K562 (cell line): Measurements from ENCODE around the gene PRM2. TPM values are rescaled to one million over a fixed set of nuclear protein-coding genes. Genes with fewer than 3 reads are reported as not detected.

Experiments
- ATAC-seq: fragments of 200-7000 bp; cut with Tn5 transposase; 3 replicates; pipeline ENCODE4 v1.9.1; 2020; ENCODE audit warnings: moderate library complexity
- BruUV-seq: library from RNA; stranded (reverse); fragments of 400-500 nt; replicated peaks from 2 replicates; lab custom pipeline; 2021; lab: Mats Ljungman, UMichigan
- CTCF ChIA-PET: fragments of 300-600 bp; formaldehyde crosslinking; extraction: SDS; loops from one replicate; lab custom pipeline; 2021; ENCODE audit warnings: low intra/inter-chr PET ratio; lab: Yijun Ruan, JAX
- POLR2A ChIA-PET: fragments of 300-600, 350-650 bp; sonication (Branson Sonifier 250); formaldehyde crosslinking; extraction: SDS; loops from one replicate; lab custom pipeline; 2021; ENCODE audit warnings: antibody characterized with exemption, inconsistent platforms; lab: Yijun Ruan, JAX
- DNase-seq, 4 experiments: peaks; one replicate each; pipeline versions ENCODE4 v3.0.0 to v3.0.0-alpha.2; 2011 to 2018; ENCODE audit warnings: low spot score in 3 of 4, mixed read lengths in 3 of 4; ENCODE audit errors: extremely low read depth in 1 of 4
- FAIRE-seq: peaks from 2 replicates; lab custom pipeline; 2011; peaks lifted over from hg19 to GRCh38; lab: Jason Lieb, UNC
- H2AFZ ChIP-seq: 2 replicates; pipeline ENCODE4 v1.6.0; 2011; ENCODE audit warnings: low read depth, low read length, control low read depth, inconsistent platforms
- H3K27ac ChIP-seq: fragments of 200-600 bp; 3 replicates; pipeline ENCODE4 v1.8.0; 2011; ENCODE audit warnings: low read depth, mild to moderate bottlenecking, control low read depth, inconsistent platforms, low read length, moderate library complexity, mixed read lengths; ENCODE audit errors: extremely low read depth
- H3K27me3 ChIP-seq, 2 experiments: fragments of 300-600 bp in 1 of 2; 2 replicates in 1 of 2; 3 replicates in 1 of 2; pipeline versions ENCODE4 v1.6.0 to v1.8.0; 2011; ENCODE audit warnings: inconsistent platforms in 2 of 2, low read length in 2 of 2, mild to moderate bottlenecking in 1 of 2, mixed read lengths in 1 of 2, moderate library complexity in 1 of 2; ENCODE audit not compliant: control insufficient read depth in 2 of 2, insufficient read depth in 2 of 2
- H3K36me3 ChIP-seq: fragments of 300-600 bp; 3 replicates; pipeline ENCODE4 v1.8.0; 2011; ENCODE audit warnings: mild to moderate bottlenecking, low read length, inconsistent platforms; ENCODE audit not compliant: control insufficient read depth, insufficient read depth
- H3K4me1 ChIP-seq, 2 experiments: fragments of 200-600 bp in 1 of 2; replicated peaks in 1 of 2; 2 replicates in 1 of 2; 3 replicates in 1 of 2; pipeline versions ENCODE4 v1.5.1 to v1.8.0; 2011; ENCODE audit warnings: inconsistent platforms in 2 of 2, low read length in 2 of 2, mild to moderate bottlenecking in 1 of 2, mixed read lengths in 1 of 2, moderate library complexity in 1 of 2; ENCODE audit not compliant: control insufficient read depth in 2 of 2, insufficient read depth in 2 of 2
- H3K4me2 ChIP-seq: 2 replicates; pipeline ENCODE4 v1.6.1; 2011; ENCODE audit warnings: low read length, control low read depth, inconsistent platforms, mixed read lengths; ENCODE audit not compliant: insufficient read depth
- H3K4me3 ChIP-seq: fragments of 200-600 bp; sonication (generic), shearing (Covaris generic); 2 replicates; pipeline ENCODE4 v1.5.1; 2016; ENCODE audit warnings: control low read depth, inconsistent platforms
- H3K79me2 ChIP-seq: fragments of 200-600 bp; 3 replicates; pipeline ENCODE4 v1.8.0; 2011; ENCODE audit warnings: low read length, inconsistent platforms; ENCODE audit not compliant: control insufficient read depth, insufficient read depth
- H3K9ac ChIP-seq, 2 experiments: 2 replicates each; pipeline versions ENCODE4 v1.6.0 to v1.6.1; 2011; ENCODE audit warnings: low read depth in 2 of 2, low read length in 2 of 2, control low read depth in 1 of 2, inconsistent platforms in 1 of 2, mild to moderate bottlenecking in 1 of 2, mixed read lengths in 1 of 2; ENCODE audit not compliant: insufficient read depth in 1 of 2
- H3K9me1 ChIP-seq: one replicate; pipeline ENCODE4 v1.6.0; 2011; ENCODE audit warnings: inconsistent platforms, mild to moderate bottlenecking, low read length, moderate library complexity; ENCODE audit not compliant: control insufficient read depth, insufficient read depth
- H3K9me3 ChIP-seq: replicated peaks from 2 replicates; pipeline ENCODE4 v1.5.1; 2011; ENCODE audit warnings: low read depth, low read length, inconsistent platforms; ENCODE audit not compliant: control insufficient read depth, insufficient read depth
- H4K20me1 ChIP-seq: replicated peaks from 2 replicates; pipeline ENCODE4 v1.6.1; 2011; ENCODE audit warnings: low read length, inconsistent platforms, mixed read lengths; ENCODE audit not compliant: control insufficient read depth, insufficient read depth
- KDM2B ChIP-seq: fragments of 250-450 bp; sonication (Bioruptor Pico); IDR thresholded peaks from 2 replicates; pipeline ENCODE4 v1.8.0; 2021; ENCODE audit warnings: mild to moderate bottlenecking, moderate library complexity
- TEAD4 ChIP-seq, 2 experiments: sonication (generic) in 1 of 2; formaldehyde crosslinking in 1 of 2; IDR thresholded peaks; 2 replicates each; pipeline versions ENCODE4 v1.6.1 to v1.8.0; 2012 to 2022; ENCODE audit warnings: borderline replicate concordance in 1 of 2, inconsistent platforms in 1 of 2, low read length in 1 of 2, mild to moderate bottlenecking in 1 of 2, missing genetic modification reagents in 1 of 2
- WGBS: fragments of 100-300 bp; shearing (Covaris generic); methylation state at CpG from one replicate; pipeline ENCODE4 v1.1.6; 2016; ENCODE audit warnings: low coverage, mixed read lengths; ENCODE audit not compliant: insufficient coverage; ENCODE audit errors: missing lambda C conversion rate; 5-methylcytosine and 5-hydroxymethylcytosine counted together
- in situ Hi-C: fragments of 300-500 bp; cut with MboI; formaldehyde crosslinking; loops from 4 replicates; pipeline ENCODE4 v1.15.0; 2018; ENCODE audit warnings: inconsistent platforms, mixed read lengths
- intact Hi-C: fragments of 100-400 bp; cut with micrococcal nuclease; formaldehyde crosslinking; loops from 2 replicates; pipeline ENCODE4 v1.14.2; 2022
- polyA plus RNA-seq, 8 experiments: library from polyadenylated mRNA; depleted of rRNA in 4 of 8; stranded (reverse) in 5 of 8; unstranded in 3 of 8; fragments of >200 nt; fragmentation: Nextera tagmentation in 2 of 8; fragmentation: Illumina TruSeq in 1 of 8; extraction: Ambion mirVana in 2 of 8; extraction: Trizol in 1 of 8; gene quantifications; 2 replicates each; pipeline versions ENCODE4 v1.2.1 to v1.2.3, GENCODE V29; 2011 to 2014; ENCODE audit warnings: inconsistent platforms in 1 of 8, missing spikeins in 1 of 8
- total RNA-seq, 7 experiments: library from RNA; depleted of rRNA in 6 of 7; stranded (reverse); fragments of >200 nt in 6 of 7; fragmentation: Illumina TruSeq in 2 of 7; extraction: Trizol in 2 of 7; gene quantifications; 2 replicates each; pipeline versions ENCODE4 v1.2.1 to v1.2.3, GENCODE V29; 2011 to 2021; ENCODE audit warnings: low replicate concordance in 1 of 7
- TF ChIP-seq, protein P1 (sequence below): IDR thresholded peaks from 3 replicates; pipeline ENCODE4 v1.6.1; 2011; ENCODE audit warnings: borderline replicate concordance, mild to moderate bottlenecking; ENCODE audit not compliant: insufficient read length, insufficient read depth
- TF ChIP-seq, protein P2 (sequence below): IDR thresholded peaks from 2 replicates; pipeline ENCODE4 v1.6.1; 2012; ENCODE audit warnings: low read depth, low read length, improper control_type of control experiment, borderline replicate concordance

Gene PRM2
- total and polyA plus RNA-seq, 9 of the 15 experiments (the other 6 are each of a cell fraction or from before 2014, with no cell fraction given) = not detected

DNA sequence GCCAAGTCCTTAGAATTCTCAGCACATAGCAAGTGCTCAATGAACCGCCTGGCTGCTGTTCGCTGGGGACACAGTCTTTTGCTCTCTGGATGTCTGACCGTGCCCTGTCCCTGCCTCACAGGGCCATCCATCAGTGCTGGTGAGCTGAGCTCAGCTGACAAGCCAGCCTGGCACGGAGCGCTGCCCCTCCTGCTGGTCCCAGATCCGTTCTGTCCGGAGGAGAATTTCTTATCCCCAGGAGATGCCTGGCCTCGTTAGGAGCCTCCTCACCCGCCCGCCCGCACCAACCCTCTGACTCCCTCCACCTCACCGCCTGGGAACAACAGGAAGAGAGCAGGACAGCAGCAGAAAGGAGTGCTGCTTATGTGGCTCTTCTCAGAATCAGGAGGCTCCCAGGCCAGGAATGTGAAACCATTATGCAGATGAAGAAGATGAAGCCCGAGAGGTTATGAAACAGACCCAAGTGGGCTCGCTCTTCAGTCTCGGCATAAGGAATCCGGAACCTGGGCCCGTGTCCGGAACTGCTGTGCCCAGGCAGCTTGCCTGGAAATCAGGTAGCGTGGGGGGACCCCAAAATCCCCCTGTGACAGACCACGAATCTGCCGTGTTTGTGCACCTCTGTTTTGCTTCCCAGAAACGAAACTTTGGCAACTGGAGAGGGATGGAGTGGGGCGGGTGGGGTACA lies 40.2 kb upstream of the PRM2 start:
- FAIRE-seq (no peak), DNase-seq (no peak), ATAC-seq (no peak; the same call in 2 of the 3 replicates)
- Histone ChIP-seq H3K9ac (no peak overlapping the region), H3K9me3 (no peaks in the 10 kb centered on the region), H3K79me2 (no peaks in the 10 kb centered on the region), H3K27me3 (no peaks in the 10 kb centered on the region), H3K4me1 (peaks cover 11 to 17% of the 10 kb centered on the region in 2 experiments; a peak in 3 of 5 replicates), H3K9me1 (no peaks in the 10 kb centered on the region), H3K4me3 (no peak overlapping the region), H3K27ac (no peak overlapping the region), H3K4me2 (no peak overlapping the region; the same call in 1 of the 2 replicates), H4K20me1 (no peaks in the 10 kb centered on the region), H2AFZ (peak overlapping the region; percentile 54; the same call in 1 of the 2 replicates), H3K36me3 (no peaks in the 10 kb centered on the region)
- in situ Hi-C loops (no loop called here), intact Hi-C loops (no loop called here)
- ChIA-PET CTCF (no interaction called here), POLR2A (interaction anchor here (0.6 kb wide), 1 partner anchor 265 kb away, joined by 5 read pairs; no protein-coding TSS in a partner anchor)
- WGBS = 33% methylated on average over 23 of the region's 23 CpGs
- no TSS peak for BruUV-seq
- TF ChIP-seq TEAD4 (IDR thresholded peaks at IDR 0.05; ENCODE audit: low read length) = no peak
- no peak for TF ChIP-seq TEAD4 (CRISPR knock-in tag; IDR thresholded peaks at IDR 0.05; ENCODE audit: borderline replicate concordance)
- TF ChIP-seq, protein P1, sequence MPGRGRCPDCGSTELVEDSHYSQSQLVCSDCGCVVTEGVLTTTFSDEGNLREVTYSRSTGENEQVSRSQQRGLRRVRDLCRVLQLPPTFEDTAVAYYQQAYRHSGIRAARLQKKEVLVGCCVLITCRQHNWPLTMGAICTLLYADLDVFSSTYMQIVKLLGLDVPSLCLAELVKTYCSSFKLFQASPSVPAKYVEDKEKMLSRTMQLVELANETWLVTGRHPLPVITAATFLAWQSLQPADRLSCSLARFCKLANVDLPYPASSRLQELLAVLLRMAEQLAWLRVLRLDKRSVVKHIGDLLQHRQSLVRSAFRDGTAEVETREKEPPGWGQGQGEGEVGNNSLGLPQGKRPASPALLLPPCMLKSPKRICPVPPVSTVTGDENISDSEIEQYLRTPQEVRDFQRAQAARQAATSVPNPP = no peak
- TF ChIP-seq, protein P2, sequence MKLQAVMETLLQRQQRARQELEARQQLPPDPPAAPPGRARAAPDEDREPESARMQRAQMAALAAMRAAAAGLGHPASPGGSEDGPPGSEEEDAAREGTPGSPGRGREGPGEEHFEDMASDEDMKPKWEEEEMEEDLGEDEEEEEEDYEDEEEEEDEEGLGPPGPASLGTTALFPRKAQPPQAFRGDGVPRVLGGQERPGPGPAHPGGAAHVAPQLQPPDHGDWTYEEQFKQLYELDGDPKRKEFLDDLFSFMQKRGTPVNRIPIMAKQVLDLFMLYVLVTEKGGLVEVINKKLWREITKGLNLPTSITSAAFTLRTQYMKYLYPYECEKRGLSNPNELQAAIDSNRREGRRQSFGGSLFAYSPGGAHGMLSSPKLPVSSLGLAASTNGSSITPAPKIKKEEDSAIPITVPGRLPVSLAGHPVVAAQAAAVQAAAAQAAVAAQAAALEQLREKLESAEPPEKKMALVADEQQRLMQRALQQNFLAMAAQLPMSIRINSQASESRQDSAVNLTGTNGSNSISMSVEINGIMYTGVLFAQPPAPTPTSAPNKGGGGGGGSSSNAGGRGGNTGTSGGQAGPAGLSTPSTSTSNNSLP = no peak
- no peak for TF ChIP-seq KDM2B (CRISPR knock-in tag)
